ENCODE results near the gene ZCCHC24. TPM values are rescaled to one million over a fixed set of nuclear protein-coding genes. Genes with fewer than 3 reads are reported as not detected.
A peak's percentile ranks its signal among the peaks of the same experiment; 100 is the strongest.

The ZCCHC24 gene
- total RNA-seq, 1 donor from 2014 or later: 1.6 TPM

- no peak for TF ChIP-seq CTCF (IDR thresholded peaks at IDR 0.05; ENCODE audit: unreplicated experiment)
- no peaks in the 10 kb centered on the region for H3K36me3 Mint-ChIP-seq (ENCODE audit: insufficient read depth)
- H3K27me3 Mint-ChIP-seq: peaks cover 6% of the 10 kb centered on the region
- H3K4me1 Mint-ChIP-seq (ENCODE audit: low read depth): peaks cover 6% of the 10 kb centered on the region
- H3K27ac Mint-ChIP-seq: no peak overlapping the region
- peaks cover 3% of the 10 kb centered on the region for H3K9me3 Mint-ChIP-seq (ENCODE audit: low read depth)
- H3K4me3 Mint-ChIP-seq (ENCODE audit: low read depth): no peak overlapping the region
- no peak for DNase-seq (ENCODE audit: low spot score, unreplicated experiment)
Observed at GRCh38 chr10:79375321-79376077, 69.9 kb downstream of the ZCCHC24 start.

- peaks cover 2% of the 10 kb centered on the region for H3K4me1 Mint-ChIP-seq (ENCODE audit: low read depth)
- H3K27ac Mint-ChIP-seq: peak overlapping the region; percentile 5
- H3K4me3 Mint-ChIP-seq (ENCODE audit: low read depth): no peak overlapping the region
Observed at GRCh38 chr10:79374312-79375191, 70.9 kb downstream of the ZCCHC24 start.

GRCh38 chr10:79372871-79373270 lies 72.6 kb downstream of the ZCCHC24 start:
- H3K36me3 Mint-ChIP-seq (ENCODE audit: insufficient read depth): no peaks in the 10 kb centered on the region

More at GRCh38 chr10:79374312-79375191, 70.9 kb downstream of the ZCCHC24 start:
- peaks cover 6% of the 10 kb centered on the region for H3K9me3 Mint-ChIP-seq (ENCODE audit: low read depth)
- peak; percentile 98 for TF ChIP-seq CTCF (IDR thresholded peaks at IDR 0.05; ENCODE audit: unreplicated experiment)
- peaks cover 3% of the 10 kb centered on the region for H3K27me3 Mint-ChIP-seq
- peak; percentile 87 for DNase-seq (ENCODE audit: low spot score, unreplicated experiment)
- H3K36me3 Mint-ChIP-seq (ENCODE audit: insufficient read depth): no peaks in the 10 kb centered on the region

GRCh38 chr10:79367426-79368189 lies 77.8 kb downstream of the ZCCHC24 start:
- Mint-ChIP-seq H3K27me3 (peaks cover 28% of the 10 kb centered on the region), H3K36me3 (ENCODE audit: insufficient read depth) (peaks cover 2% of the 10 kb centered on the region), H3K4me3 (ENCODE audit: low read depth) (no peak overlapping the region), H3K4me1 (ENCODE audit: low read depth) (no peaks in the 10 kb centered on the region), H3K27ac (no peak overlapping the region), H3K9me3 (ENCODE audit: low read depth) (peaks cover 14% of the 10 kb centered on the region)
- no peak for TF ChIP-seq CTCF (IDR thresholded peaks at IDR 0.05; ENCODE audit: unreplicated experiment)
- no peak for DNase-seq (ENCODE audit: low spot score, unreplicated experiment)

More at GRCh38 chr10:79372871-79373270, 72.6 kb downstream of the ZCCHC24 start:
- Mint-ChIP-seq H3K4me3 (ENCODE audit: low read depth) (no peak overlapping the region), H3K9me3 (ENCODE audit: low read depth) (peaks cover 6% of the 10 kb centered on the region), H3K27ac (no peak overlapping the region), H3K4me1 (ENCODE audit: low read depth) (peaks cover 2% of the 10 kb centered on the region), H3K27me3 (peaks cover 3% of the 10 kb centered on the region)
- no peak for DNase-seq (ENCODE audit: low spot score, unreplicated experiment)
- TF ChIP-seq CTCF (IDR thresholded peaks at IDR 0.05; ENCODE audit: unreplicated experiment): no peak

Data from progenitor cell of endocrine pancreas (in vitro differentiated cells).